Natural killer cell (primary cell): ENCODE results near the gene CHPF. TPM values are rescaled to one million over a fixed set of nuclear protein-coding genes. Genes with fewer than 3 reads are reported as not detected.
A peak's percentile ranks its signal among the peaks of the same experiment; 100 is the strongest.

Experiments
- ATAC-seq, 3 donors: fragments of 150-1000 bp in 2 of 3; fragments of 200-7000 bp in 1 of 3; cut with Tn5 transposase; 1 replicate in 1 of 3; 2 replicates in 2 of 3; pipeline ENCODE4 v1.10.0; 2021; ENCODE audit warnings: mild to moderate bottlenecking in 2 of 3, moderate library complexity in 2 of 3
- DNase-seq, 2 donors: peaks; one replicate each; pipeline versions ENCODE4 v3.0.0 to v3.0.0-alpha.2; 2013 to 2021; ENCODE audit warnings: mixed read lengths in 1 of 2
- H3K27ac ChIP-seq: one replicate; pipeline ENCODE4 v1.5.1; 2013; ENCODE audit warnings: mild to moderate bottlenecking, low read length
- H3K27me3 ChIP-seq: one replicate; pipeline ENCODE4 v1.6.1; 2013; ENCODE audit warnings: low read length; ENCODE audit not compliant: control insufficient read depth, insufficient read depth
- H3K36me3 ChIP-seq: one replicate; pipeline ENCODE4 v1.6.1; 2013; ENCODE audit warnings: low read length; ENCODE audit not compliant: control insufficient read depth, insufficient read depth
- H3K4me1 ChIP-seq: one replicate; pipeline ENCODE4 v1.6.1; 2013; ENCODE audit warnings: low read length; ENCODE audit not compliant: control insufficient read depth, insufficient read depth
- H3K4me3 ChIP-seq: one replicate; pipeline ENCODE4 v1.5.1; 2013; ENCODE audit warnings: low read length
- H3K9me3 ChIP-seq: one replicate; pipeline ENCODE4 v1.6.1; 2013; ENCODE audit warnings: low read length; ENCODE audit not compliant: control insufficient read depth, insufficient read depth
- H3K27ac Mint-ChIP-seq, 2 donors: one replicate each; pipeline ENCODE4 v1.8.0; 2022; ENCODE audit warnings: mild to moderate bottlenecking in 2 of 2, mixed read lengths in 2 of 2, moderate library complexity in 1 of 2
- H3K27me3 Mint-ChIP-seq, 2 donors: one replicate each; pipeline ENCODE4 v1.8.0; 2022; ENCODE audit warnings: low read depth in 2 of 2, mixed read lengths in 2 of 2
- H3K36me3 Mint-ChIP-seq: one replicate; pipeline ENCODE4 v1.8.0; 2022; ENCODE audit warnings: mixed read lengths
- H3K4me1 Mint-ChIP-seq, 2 donors: one replicate each; pipeline ENCODE4 v1.8.0; 2022; ENCODE audit warnings: mixed read lengths in 2 of 2
- H3K4me3 Mint-ChIP-seq: one replicate; pipeline ENCODE4 v1.8.0; 2022; ENCODE audit warnings: mild to moderate bottlenecking, moderate library complexity, mixed read lengths
- H3K9me3 Mint-ChIP-seq, 2 donors: one replicate each; pipeline ENCODE4 v1.8.0; 2022; ENCODE audit warnings: mixed read lengths in 2 of 2
- CTCF ChIP-seq: fragments of 200-600 bp; IDR thresholded peaks from one replicate; pipeline ENCODE4 v1.8.0; 2022; ENCODE audit warnings: antibody characterized with exemption
- WGBS: methylation state at CpG from one replicate; pipeline ENCODE4 v1.1.7; 2013; ENCODE audit warnings: missing lambda C conversion rate; ENCODE audit not compliant: insufficient coverage; 5-methylcytosine and 5-hydroxymethylcytosine counted together
- intact Hi-C: fragments of 100-400 bp; cut with micrococcal nuclease; formaldehyde crosslinking; loops from one replicate; pipeline ENCODE4 v1.14.2; 2022
- total RNA-seq, 4 donors: library from RNA; stranded (reverse); fragments of 120-200 nt in 1 of 4; gene quantifications; one replicate each; pipeline versions ENCODE4 v1.2.3 to v1.2.4, GENCODE V29; 2013 to 2022

CHPF gene
- total RNA-seq, 3 donors from 2014 or later (not counting 1 experiment from before 2014, with no cell fraction given): 9.6 to 19.2 (median 12.7) TPM

GRCh38 chr2:219499555-219499954, 44.1 kb downstream of the CHPF start:
- Mint-ChIP-seq H3K36me3 (peaks cover 4% of the 10 kb centered on the region), H3K4me3 (peak overlapping the region; percentile 94), H3K9me3 (no peaks in the 10 kb centered on the region), H3K27me3 (peaks cover 7 to 17% of the 10 kb centered on the region in 2 donors), H3K4me1 (peaks cover 26 to 48% of the 10 kb centered on the region in 2 donors), H3K27ac (peak overlapping the region; percentile 84 to 90)
- Histone ChIP-seq H3K36me3 (peaks cover 9% of the 10 kb centered on the region), H3K27ac (no peak overlapping the region), H3K4me3 (no peak overlapping the region), H3K27me3 (peaks cover 32% of the 10 kb centered on the region), H3K4me1 (peaks cover 31% of the 10 kb centered on the region), H3K9me3 (no peaks in the 10 kb centered on the region)
- ATAC-seq (no peak), DNase-seq (no peak)
- intact Hi-C loops: loop anchor here (5.0 kb wide), 1 partner anchor 33 kb away; no protein-coding TSS in a partner anchor
- no peak for TF ChIP-seq CTCF
- WGBS: 84% methylated on average over 1 of the region's 1 CpG

DNA sequence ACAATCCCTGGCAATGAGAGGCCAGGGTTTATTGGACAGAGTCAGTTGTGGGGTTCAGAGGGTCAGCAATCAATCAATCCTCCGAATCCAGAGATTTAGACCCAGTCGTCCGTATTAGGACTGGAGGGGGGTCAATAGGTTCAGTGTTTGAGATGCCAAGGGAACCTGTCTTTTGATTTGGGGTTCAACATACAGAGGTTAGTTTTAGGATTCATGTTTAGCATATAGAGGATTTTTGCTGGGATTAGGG, 44.6 kb downstream of the CHPF start:
- H3K9me3 Mint-ChIP-seq: no peaks in the 10 kb centered on the region
- H3K27me3 Mint-ChIP-seq: peaks cover 7 to 19% of the 10 kb centered on the region in 2 donors
- peaks cover 3% of the 10 kb centered on the region for H3K36me3 ChIP-seq
- peak overlapping the region; percentile 80 for H3K4me3 ChIP-seq
- no peak for TF ChIP-seq CTCF
- peaks cover 31% of the 10 kb centered on the region for H3K4me1 ChIP-seq
- peaks cover 34% of the 10 kb centered on the region for H3K27me3 ChIP-seq
- intact Hi-C loops: loop anchor here (5.0 kb wide), 1 partner anchor 33 kb away; no protein-coding TSS in a partner anchor
- H3K27ac Mint-ChIP-seq: peak overlapping the region; percentile 84 to 90
- peaks cover 26 to 48% of the 10 kb centered on the region in 2 donors for H3K4me1 Mint-ChIP-seq
- no peaks in the 10 kb centered on the region for H3K36me3 Mint-ChIP-seq
- H3K27ac ChIP-seq: peak overlapping the region; percentile 59
- WGBS: 0% methylated on average over 3 of the region's 3 CpGs
- H3K4me3 Mint-ChIP-seq: peak overlapping the region; percentile 94
- DNase-seq (no peak), ATAC-seq (no peak)
- H3K9me3 ChIP-seq: no peaks in the 10 kb centered on the region

- DNase-seq (peak; percentile 73 to 95), ATAC-seq (peak; percentile 88 to 92 (median 90))
- Histone ChIP-seq H3K27me3 (peaks cover 35% of the 10 kb centered on the region), H3K9me3 (no peaks in the 10 kb centered on the region), H3K4me3 (peak within 1 kb of the TSS; percentile 80), H3K27ac (peak within 1 kb of the TSS; percentile 59), H3K36me3 (no peaks in the 10 kb centered on the region), H3K4me1 (peaks cover 31% of the 10 kb centered on the region)
- peaks cover 26 to 48% of the 10 kb centered on the region in 2 donors for H3K4me1 Mint-ChIP-seq
- no peaks in the 10 kb centered on the region for H3K36me3 Mint-ChIP-seq
- peak within 1 kb of the TSS; percentile 84 to 90 for H3K27ac Mint-ChIP-seq
- H3K9me3 Mint-ChIP-seq: no peaks in the 10 kb centered on the region
- under 1% methylated on average over 49 of the region's 49 CpGs for WGBS
- TF ChIP-seq CTCF: no peak
- H3K27me3 Mint-ChIP-seq: peaks cover 7 to 22% of the 10 kb centered on the region in 2 donors
- intact Hi-C loops: loop anchor here (5.0 kb wide), 1 partner anchor 34 kb away; no protein-coding TSS in a partner anchor
- H3K4me3 Mint-ChIP-seq: peak within 1 kb of the TSS; percentile 94
Measured at GRCh38 chr2:219498280-219499057, 45.1 kb downstream of the CHPF start, which contains the start of gene GMPPA. Gene GMPPA, plus strand, starts transcription at chr2:219498891. Its CDS starts 1,085 bp downstream, at chr2:219499976.
